WTC11 (cell line): ENCODE measurements around the gene NOXA1. TPM values are rescaled to one million over a fixed set of nuclear protein-coding genes. Genes with fewer than 3 reads are reported as not detected.
"Not testable (repeated sequence)": the region's sequence is repeated elsewhere in the genome, so short reads cannot be mapped to it uniquely, and the experiment has no call there.

ENCODE experiments used
- ATAC-seq: fragments of 200-7000 bp; cut with Tn5 transposase; 2 replicates; pipeline ENCODE4 v1.10.0; 2021; ENCODE audit warnings: mild to moderate bottlenecking, moderate library complexity
- CTCF ChIA-PET: fragments of 300-600 bp; sonication (Branson Sonifier 250); formaldehyde crosslinking; loops from one replicate; lab custom pipeline; 2021; ENCODE audit warnings: antibody characterized with exemption; lab: Charles Lee
- POLR2A ChIA-PET: fragments of 350-600 bp; sonication (Branson Sonifier 250); formaldehyde crosslinking; loops from one replicate; lab custom pipeline; 2021; ENCODE audit warnings: antibody characterized with exemption; lab: Charles Lee
- DNase-seq: peaks from one replicate; pipeline ENCODE4 v3.0.0; 2021; ENCODE audit warnings: low spot score
- H3K27ac Mint-ChIP-seq: 2 replicates; pipeline ENCODE4 v1.8.0; 2021; ENCODE audit warnings: mixed read lengths
- H3K27me3 Mint-ChIP-seq: 2 replicates; pipeline ENCODE4 v1.8.0; 2021; ENCODE audit warnings: low read depth, mild to moderate bottlenecking, moderate library complexity, mixed read lengths
- H3K36me3 Mint-ChIP-seq: 2 replicates; pipeline ENCODE4 v1.8.0; 2021; ENCODE audit warnings: mixed read lengths
- H3K4me1 Mint-ChIP-seq: 2 replicates; pipeline ENCODE4 v1.8.0; 2022; ENCODE audit warnings: mixed read lengths
- H3K4me3 Mint-ChIP-seq: 2 replicates; pipeline ENCODE4 v1.8.0; 2021; ENCODE audit warnings: mild to moderate bottlenecking, moderate library complexity, mixed read lengths
- H3K9me3 Mint-ChIP-seq: 2 replicates; pipeline ENCODE4 v1.8.0; 2021; ENCODE audit warnings: mixed read lengths
- ATF1 ChIP-seq: sonication (generic); formaldehyde crosslinking; IDR thresholded peaks from 2 replicates; pipeline ENCODE4 v1.8.1; 2023; ENCODE audit warnings: mild to moderate bottlenecking, moderate library complexity, missing genetic modification reagents
- ATF2 ChIP-seq: sonication (generic); formaldehyde crosslinking; IDR thresholded peaks from 2 replicates; pipeline ENCODE4 v1.8.1; 2022; ENCODE audit warnings: low read depth, missing genetic modification reagents, borderline replicate concordance
- CDX4 ChIP-seq: fragments of 250-450 bp; sonication (Bioruptor Pico); IDR thresholded peaks from 2 replicates; pipeline ENCODE4 v1.9.0; 2021; ENCODE audit warnings: moderate library complexity, mild to moderate bottlenecking, inconsistent platforms, borderline replicate concordance
- CREM ChIP-seq: sonication (generic); formaldehyde crosslinking; IDR thresholded peaks from 2 replicates; pipeline ENCODE4 v1.8.1; 2022; ENCODE audit warnings: mild to moderate bottlenecking, missing genetic modification reagents, moderate library complexity
- E2F1 ChIP-seq: sonication (generic); formaldehyde crosslinking; IDR thresholded peaks from 2 replicates; pipeline ENCODE4 v1.8.0; 2022; ENCODE audit warnings: mild to moderate bottlenecking, missing genetic modification reagents
- E2F4 ChIP-seq: sonication (generic); formaldehyde crosslinking; IDR thresholded peaks from 2 replicates; pipeline ENCODE4 v1.8.1; 2022; ENCODE audit warnings: low read depth, mild to moderate bottlenecking, moderate library complexity, missing genetic modification reagents, borderline replicate concordance
- E2F5 ChIP-seq: sonication (generic); formaldehyde crosslinking; IDR thresholded peaks from 2 replicates; pipeline ENCODE4 v1.8.1; 2022; ENCODE audit warnings: mild to moderate bottlenecking, moderate library complexity, missing genetic modification reagents
- ELF4 ChIP-seq: sonication (generic); formaldehyde crosslinking; IDR thresholded peaks from 2 replicates; pipeline ENCODE4 v1.8.1; 2022; ENCODE audit warnings: low read depth, mild to moderate bottlenecking, moderate library complexity, missing genetic modification reagents
- ESRRA ChIP-seq: sonication (generic); formaldehyde crosslinking; IDR thresholded peaks from 2 replicates; pipeline ENCODE4 v1.8.1; 2022; ENCODE audit warnings: mild to moderate bottlenecking, missing genetic modification reagents, borderline replicate concordance
- FOXJ3 ChIP-seq: sonication (generic); formaldehyde crosslinking; IDR thresholded peaks from 2 replicates; pipeline ENCODE4 v1.9.0; 2021; ENCODE audit warnings: missing genetic modification reagents, mild to moderate bottlenecking, borderline replicate concordance
- GABPB1 ChIP-seq: sonication (generic); formaldehyde crosslinking; IDR thresholded peaks from 2 replicates; pipeline ENCODE4 v1.8.1; 2023; ENCODE audit warnings: mild to moderate bottlenecking, missing genetic modification reagents
- IRF2 ChIP-seq: sonication (generic); formaldehyde crosslinking; IDR thresholded peaks from 2 replicates; pipeline ENCODE4 v1.8.0; 2022; ENCODE audit warnings: low read depth, missing genetic modification reagents, borderline replicate concordance
- KAT7 ChIP-seq: sonication (generic); formaldehyde crosslinking; IDR thresholded peaks from 2 replicates; pipeline ENCODE4 v1.8.1; 2023; ENCODE audit warnings: missing genetic modification reagents, mild to moderate bottlenecking, borderline replicate concordance
- NFE2L1 ChIP-seq: sonication (generic); formaldehyde crosslinking; IDR thresholded peaks from 2 replicates; pipeline ENCODE4 v1.8.1; 2023; ENCODE audit warnings: missing genetic modification reagents
- NR2C2 ChIP-seq: sonication (generic); formaldehyde crosslinking; IDR thresholded peaks from 2 replicates; pipeline ENCODE4 v1.8.0; 2022; ENCODE audit warnings: mild to moderate bottlenecking, missing genetic modification reagents
- OVOL2 ChIP-seq: fragments of 250-450 bp; sonication (Bioruptor Pico); IDR thresholded peaks from 2 replicates; pipeline ENCODE4 v1.9.0; 2021; ENCODE audit warnings: mild to moderate bottlenecking, borderline replicate concordance
- SOX15 ChIP-seq: fragments of 250-450 bp; sonication (Bioruptor Pico); IDR thresholded peaks from 2 replicates; pipeline ENCODE4 v1.9.0; 2021; ENCODE audit warnings: mild to moderate bottlenecking
- TCF7 ChIP-seq: sonication (generic); formaldehyde crosslinking; IDR thresholded peaks from 2 replicates; pipeline ENCODE4 v1.8.0; 2022; ENCODE audit warnings: mild to moderate bottlenecking, low read depth, missing genetic modification reagents, moderate library complexity
- ZMAT4 ChIP-seq: fragments of 250-450 bp; sonication (Bioruptor Pico); IDR thresholded peaks from 2 replicates; pipeline ENCODE4 v1.9.0; 2021; ENCODE audit warnings: mild to moderate bottlenecking
- ZNF219 ChIP-seq: sonication (generic); formaldehyde crosslinking; IDR thresholded peaks from 2 replicates; pipeline ENCODE4 v1.8.0; 2023; ENCODE audit warnings: missing genetic modification reagents, mild to moderate bottlenecking, borderline replicate concordance
- ZNF263 ChIP-seq: sonication (generic); formaldehyde crosslinking; IDR thresholded peaks from 2 replicates; pipeline ENCODE4 v1.8.1; 2022; ENCODE audit warnings: low read depth, mild to moderate bottlenecking, moderate library complexity, missing genetic modification reagents
- ZNF317 ChIP-seq: sonication (generic); formaldehyde crosslinking; IDR thresholded peaks from 2 replicates; pipeline ENCODE4 v1.8.1; 2023; ENCODE audit warnings: low read depth, mild to moderate bottlenecking, moderate library complexity, missing genetic modification reagents, borderline replicate concordance
- ZNF396 ChIP-seq: fragments of 250-450 bp; sonication (Bioruptor Pico); IDR thresholded peaks from 2 replicates; pipeline ENCODE4 v1.8.0; 2021; ENCODE audit warnings: mild to moderate bottlenecking, moderate library complexity, borderline replicate concordance
- ZNF423 ChIP-seq: fragments of 250-450 bp; sonication (Bioruptor Pico); IDR thresholded peaks from 2 replicates; pipeline ENCODE4 v2.1.2; 2022; ENCODE audit warnings: mild to moderate bottlenecking, moderate library complexity
- total RNA-seq: library from RNA; stranded (reverse); gene quantifications from 3 replicates; pipeline ENCODE4 v1.2.3, GENCODE V29; 2021

The NOXA1 gene
- total RNA-seq, 1 experiment from 2014 or later, result 2.9 TPM

GRCh38 chr9:137409515-137409914 lies 13.7 kb upstream of the NOXA1 start:
- no peak for TF ChIP-seq ELF4
- TF ChIP-seq ZNF396, result no peak
- TF ChIP-seq E2F4, result no peak
- TF ChIP-seq ATF2 (CRISPR knock-in tag), result no peak
- TF ChIP-seq ATF1 (CRISPR knock-in tag), result no peak
- no peak for TF ChIP-seq GABPB1 (CRISPR knock-in tag)
- TF ChIP-seq, all 79 proteins: peak for 0
- Mint-ChIP-seq H3K4me3 (no peak overlapping the region), H3K4me1 (no peaks in the 10 kb centered on the region), H3K27ac (no peak overlapping the region; the same call in 1 of the 2 replicates), H3K9me3 (no peaks in the 10 kb centered on the region), H3K36me3 (no peaks in the 10 kb centered on the region), H3K27me3 (peaks cover 5% of the 10 kb centered on the region; the same call in 1 of the 2 replicates)
- ATAC-seq (no peak), DNase-seq (no peak)
- CTCF ChIA-PET, result interaction anchor here (0.7 to 1.8 kb wide), 2 partner anchors 14 to 136 kb away, joined by 3 to 8 read pairs; partner anchors contain the start of genes EXD3 and NOXA1
- POLR2A ChIA-PET, result no interaction called here

GRCh38 chr9:137410236-137410890 lies 12.8 kb upstream of the NOXA1 start:
- H3K9me3 Mint-ChIP-seq, H3K27ac Mint-ChIP-seq, ATAC-seq, H3K4me3 Mint-ChIP-seq, H3K36me3 Mint-ChIP-seq, H3K27me3 Mint-ChIP-seq, H3K4me1 Mint-ChIP-seq, DNase-seq: not testable (repeated sequence)
- CTCF ChIA-PET, result interaction anchor here (0.7 to 1.8 kb wide), 2 partner anchors 13 to 137 kb away, joined by 3 to 8 read pairs; partner anchors contain the start of genes EXD3 and NOXA1
- POLR2A ChIA-PET, result interaction anchor here (0.6 to 0.7 kb wide), 2 partner anchors 106 to 209 kb away, joined by 3 to 8 read pairs; no protein-coding TSS in a partner anchor

- H3K4me1 Mint-ChIP-seq, result no peaks in the 10 kb centered on the region
- ATAC-seq (no peak), DNase-seq (no peak)
- peaks cover 5% of the 10 kb centered on the region; the same call in 1 of the 2 replicates for H3K27me3 Mint-ChIP-seq
- POLR2A ChIA-PET, result no interaction called here
- H3K27ac Mint-ChIP-seq, result no peak overlapping the region
- CTCF ChIA-PET, result interaction anchor here (1.4 to 1.8 kb wide), 2 partner anchors 12 to 124 kb away, joined by 5 to 8 read pairs; partner anchors contain the start of genes EXD3 and NOXA1
- H3K9me3 Mint-ChIP-seq, result no peaks in the 10 kb centered on the region
- H3K36me3 Mint-ChIP-seq, result no peaks in the 10 kb centered on the region
- H3K4me3 Mint-ChIP-seq, result no peak overlapping the region
- TF ChIP-seq CREM (CRISPR knock-in tag), result no peak
- TF ChIP-seq TCF7 (CRISPR knock-in tag), result no peak
- no peak for TF ChIP-seq CDX4 (CRISPR knock-in tag)
- TF ChIP-seq ZNF263, result no peak
- no peak for TF ChIP-seq NFE2L1 (CRISPR knock-in tag)
- no peak for TF ChIP-seq E2F5 (CRISPR knock-in tag)
- no peak for TF ChIP-seq NR2C2 (CRISPR knock-in tag)
- no peak for TF ChIP-seq SOX15 (CRISPR knock-in tag)
- TF ChIP-seq ZNF219 (CRISPR knock-in tag), result no peak
- TF ChIP-seq E2F1, result no peak
- no peak for TF ChIP-seq ZMAT4 (CRISPR knock-in tag)
- no peak for TF ChIP-seq OVOL2 (CRISPR knock-in tag)
- no peak for TF ChIP-seq ATF2 (CRISPR knock-in tag)
- TF ChIP-seq KAT7 (CRISPR knock-in tag), result no peak
- TF ChIP-seq FOXJ3 (CRISPR knock-in tag), result no peak
- TF ChIP-seq ESRRA, result no peak
- TF ChIP-seq ZNF317, result no peak
- TF ChIP-seq IRF2 (CRISPR knock-in tag), result no peak
- no peak for TF ChIP-seq ZNF423 (CRISPR knock-in tag)
Observed at GRCh38 chr9:137410891-137411249, 12.3 kb upstream of the NOXA1 start.
